SK-N-SH treated with all-trans-retinoic acid at 6 μM for 48 hours (cell line): ENCODE measurements around the gene SORL1.

Experiments used
- ARNTL ChIP-seq: fragments of 450-650 bp; formaldehyde crosslinking; IDR thresholded peaks from 2 replicates; pipeline ENCODE4 v1.5.0; 2020; ENCODE audit warnings: low read depth, mild to moderate bottlenecking, moderate library complexity, borderline replicate concordance
- BACH2 ChIP-seq: fragments of 250-450 bp; sonication (Bioruptor Pico); IDR thresholded peaks from 2 replicates; pipeline ENCODE4 v1.9.0; 2021; ENCODE audit warnings: mild to moderate bottlenecking, borderline replicate concordance
- OSR1 ChIP-seq: fragments of 250-450 bp; sonication (Bioruptor Pico); IDR thresholded peaks from 2 replicates; pipeline ENCODE4 v1.8.0; 2022; ENCODE audit warnings: moderate library complexity, mild to moderate bottlenecking, inconsistent platforms
- PPARA ChIP-seq: fragments of 250-450 bp; sonication (Bioruptor Pico); IDR thresholded peaks from 2 replicates; pipeline ENCODE4 v1.5.0; 2020; ENCODE audit warnings: mild to moderate bottlenecking, borderline replicate concordance
- RARB ChIP-seq: fragments of 250-450 bp; sonication (Bioruptor Pico); IDR thresholded peaks from 2 replicates; pipeline ENCODE4 v1.8.0; 2021; ENCODE audit warnings: mild to moderate bottlenecking, moderate library complexity
- SNAI2 ChIP-seq: fragments of 250-450 bp; sonication (Bioruptor Pico); IDR thresholded peaks from 2 replicates; pipeline ENCODE4 v1.5.0; 2020; ENCODE audit warnings: mild to moderate bottlenecking, moderate library complexity
- TCF4 ChIP-seq: fragments of 250-450 bp; sonication (Bioruptor Pico); IDR thresholded peaks from 2 replicates; pipeline ENCODE4 v1.8.0; 2021; ENCODE audit warnings: mild to moderate bottlenecking, moderate library complexity, borderline replicate concordance
- TOX ChIP-seq: fragments of 250-450 bp; sonication (Bioruptor Pico); IDR thresholded peaks from 2 replicates; pipeline ENCODE4 v1.8.0; 2021; ENCODE audit warnings: mild to moderate bottlenecking, moderate library complexity, borderline replicate concordance
- ZFP30 ChIP-seq: fragments of 450-650 bp; formaldehyde crosslinking; IDR thresholded peaks from 2 replicates; pipeline ENCODE4 v1.5.0; 2022; ENCODE audit warnings: mild to moderate bottlenecking, moderate library complexity
- ZNF70 ChIP-seq: fragments of 450-650 bp; formaldehyde crosslinking; IDR thresholded peaks from 2 replicates; pipeline ENCODE4 v1.5.0; 2020; ENCODE audit warnings: mild to moderate bottlenecking, moderate library complexity
- TF ChIP-seq, protein P1 (sequence below): fragments of 250-450 bp; sonication (Bioruptor Pico); IDR thresholded peaks from 2 replicates; pipeline ENCODE4 v1.8.0; 2020; ENCODE audit warnings: mild to moderate bottlenecking, moderate library complexity, borderline replicate concordance
- TF ChIP-seq, protein P2 (sequence below): fragments of 250-450 bp; sonication (Bioruptor Pico); IDR thresholded peaks from 2 replicates; pipeline ENCODE4 v1.8.0; 2021; ENCODE audit warnings: low read depth, mild to moderate bottlenecking, moderate library complexity, borderline replicate concordance
- TF ChIP-seq, protein P3 (sequence below): fragments of 250-450 bp; sonication (Bioruptor Pico); IDR thresholded peaks from 2 replicates; pipeline ENCODE4 v1.5.0; 2020; ENCODE audit warnings: mild to moderate bottlenecking, moderate library complexity

DNA sequence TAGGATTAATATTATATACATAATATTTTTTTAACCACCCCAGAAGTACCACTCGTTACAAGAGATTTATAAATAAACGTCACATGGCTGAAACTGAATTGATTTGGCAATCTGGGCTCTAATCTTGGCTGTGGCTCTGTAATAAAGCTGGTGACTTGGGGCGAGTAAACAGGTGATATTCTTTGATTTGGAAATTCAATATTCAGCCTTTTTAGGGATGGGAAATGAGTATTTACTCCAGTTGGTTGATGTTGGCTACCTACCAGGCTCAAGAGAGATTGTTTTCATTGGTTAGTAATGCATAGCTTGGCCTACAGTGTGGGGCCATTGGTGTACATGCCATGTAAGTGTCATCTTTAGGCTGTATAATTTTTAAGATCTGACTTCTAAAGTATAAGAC, 118.3 kb downstream of the SORL1 start:
- TF ChIP-seq, protein P1, sequence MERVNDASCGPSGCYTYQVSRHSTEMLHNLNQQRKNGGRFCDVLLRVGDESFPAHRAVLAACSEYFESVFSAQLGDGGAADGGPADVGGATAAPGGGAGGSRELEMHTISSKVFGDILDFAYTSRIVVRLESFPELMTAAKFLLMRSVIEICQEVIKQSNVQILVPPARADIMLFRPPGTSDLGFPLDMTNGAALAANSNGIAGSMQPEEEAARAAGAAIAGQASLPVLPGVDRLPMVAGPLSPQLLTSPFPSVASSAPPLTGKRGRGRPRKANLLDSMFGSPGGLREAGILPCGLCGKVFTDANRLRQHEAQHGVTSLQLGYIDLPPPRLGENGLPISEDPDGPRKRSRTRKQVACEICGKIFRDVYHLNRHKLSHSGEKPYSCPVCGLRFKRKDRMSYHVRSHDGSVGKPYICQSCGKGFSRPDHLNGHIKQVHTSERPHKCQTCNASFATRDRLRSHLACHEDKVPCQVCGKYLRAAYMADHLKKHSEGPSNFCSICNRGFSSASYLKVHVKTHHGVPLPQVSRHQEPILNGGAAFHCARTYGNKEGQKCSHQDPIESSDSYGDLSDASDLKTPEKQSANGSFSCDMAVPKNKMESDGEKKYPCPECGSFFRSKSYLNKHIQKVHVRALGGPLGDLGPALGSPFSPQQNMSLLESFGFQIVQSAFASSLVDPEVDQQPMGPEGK (CRISPR knock-in tag) = no peak
- no peak for TF ChIP-seq PPARA
- TF ChIP-seq ZFP30 (CRISPR knock-in tag) = no peak
- TF ChIP-seq OSR1 (CRISPR knock-in tag) = no peak
- no peak for TF ChIP-seq RARB (CRISPR knock-in tag)
- no peak for TF ChIP-seq BACH2 (CRISPR knock-in tag)
- TF ChIP-seq SNAI2 (CRISPR knock-in tag) = no peak
- TF ChIP-seq, protein P2, sequence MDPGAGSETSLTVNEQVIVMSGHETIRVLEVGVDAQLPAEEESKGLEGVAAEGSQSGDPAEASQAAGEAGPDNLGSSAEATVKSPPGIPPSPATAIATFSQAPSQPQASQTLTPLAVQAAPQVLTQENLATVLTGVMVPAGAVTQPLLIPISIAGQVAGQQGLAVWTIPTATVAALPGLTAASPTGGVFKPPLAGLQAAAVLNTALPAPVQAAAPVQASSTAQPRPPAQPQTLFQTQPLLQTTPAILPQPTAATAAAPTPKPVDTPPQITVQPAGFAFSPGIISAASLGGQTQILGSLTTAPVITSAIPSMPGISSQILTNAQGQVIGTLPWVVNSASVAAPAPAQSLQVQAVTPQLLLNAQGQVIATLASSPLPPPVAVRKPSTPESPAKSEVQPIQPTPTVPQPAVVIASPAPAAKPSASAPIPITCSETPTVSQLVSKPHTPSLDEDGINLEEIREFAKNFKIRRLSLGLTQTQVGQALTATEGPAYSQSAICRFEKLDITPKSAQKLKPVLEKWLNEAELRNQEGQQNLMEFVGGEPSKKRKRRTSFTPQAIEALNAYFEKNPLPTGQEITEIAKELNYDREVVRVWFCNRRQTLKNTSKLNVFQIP (CRISPR knock-in tag) = no peak
- TF ChIP-seq TOX (CRISPR knock-in tag) = no peak
- TF ChIP-seq, protein P3, sequence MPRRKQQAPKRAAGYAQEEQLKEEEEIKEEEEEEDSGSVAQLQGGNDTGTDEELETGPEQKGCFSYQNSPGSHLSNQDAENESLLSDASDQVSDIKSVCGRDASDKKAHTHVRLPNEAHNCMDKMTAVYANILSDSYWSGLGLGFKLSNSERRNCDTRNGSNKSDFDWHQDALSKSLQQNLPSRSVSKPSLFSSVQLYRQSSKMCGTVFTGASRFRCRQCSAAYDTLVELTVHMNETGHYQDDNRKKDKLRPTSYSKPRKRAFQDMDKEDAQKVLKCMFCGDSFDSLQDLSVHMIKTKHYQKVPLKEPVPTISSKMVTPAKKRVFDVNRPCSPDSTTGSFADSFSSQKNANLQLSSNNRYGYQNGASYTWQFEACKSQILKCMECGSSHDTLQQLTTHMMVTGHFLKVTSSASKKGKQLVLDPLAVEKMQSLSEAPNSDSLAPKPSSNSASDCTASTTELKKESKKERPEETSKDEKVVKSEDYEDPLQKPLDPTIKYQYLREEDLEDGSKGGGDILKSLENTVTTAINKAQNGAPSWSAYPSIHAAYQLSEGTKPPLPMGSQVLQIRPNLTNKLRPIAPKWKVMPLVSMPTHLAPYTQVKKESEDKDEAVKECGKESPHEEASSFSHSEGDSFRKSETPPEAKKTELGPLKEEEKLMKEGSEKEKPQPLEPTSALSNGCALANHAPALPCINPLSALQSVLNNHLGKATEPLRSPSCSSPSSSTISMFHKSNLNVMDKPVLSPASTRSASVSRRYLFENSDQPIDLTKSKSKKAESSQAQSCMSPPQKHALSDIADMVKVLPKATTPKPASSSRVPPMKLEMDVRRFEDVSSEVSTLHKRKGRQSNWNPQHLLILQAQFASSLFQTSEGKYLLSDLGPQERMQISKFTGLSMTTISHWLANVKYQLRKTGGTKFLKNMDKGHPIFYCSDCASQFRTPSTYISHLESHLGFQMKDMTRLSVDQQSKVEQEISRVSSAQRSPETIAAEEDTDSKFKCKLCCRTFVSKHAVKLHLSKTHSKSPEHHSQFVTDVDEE = no peak
- TF ChIP-seq ARNTL (CRISPR knock-in tag) = no peak
- TF ChIP-seq ZNF70 (CRISPR knock-in tag) = no peak
- TF ChIP-seq TCF4 (CRISPR knock-in tag) = no peak
